ENCODE data around the gene ZKSCAN8. TPM values are rescaled to one million over a fixed set of nuclear protein-coding genes. Genes with fewer than 3 reads are reported as not detected.
A peak's percentile ranks its signal among the peaks of the same experiment; 100 is the strongest.

The ZKSCAN8 gene
- total RNA-seq, 3 donors from 2014 or later (not counting 1 experiment from before 2014, with no cell fraction given) = 38.0 to 42.5 (median 39.2) TPM

GRCh38 chr6:28136585-28137504, 4.8 kb upstream of the ZKSCAN8 start:
- intact Hi-C loops (cut with micrococcal nuclease) = loop anchor here (1.0 to 5.0 kb wide), 5 partner anchors 13 to 220 kb away; partner anchors contain the start of genes ZNF165, ZSCAN16 and ZSCAN31

GRCh38 chr6:28137505-28137981, 4.1 kb upstream of the ZKSCAN8 start:
- no peaks in the 10 kb centered on the region for H3K27me3 ChIP-seq (ENCODE audit: control insufficient read depth, insufficient read depth, low read length)
- peak overlapping the region; percentile 97 for H3K4me3 Mint-ChIP-seq
- H3K27me3 Mint-ChIP-seq (ENCODE audit: low read depth in 2 of 2) = no peaks in the 10 kb centered on the region
- H3K9me3 Mint-ChIP-seq = no peaks in the 10 kb centered on the region
- H3K9me3 ChIP-seq (ENCODE audit: control insufficient read depth, insufficient read depth, low read length) = no peaks in the 10 kb centered on the region
- ATAC-seq (peak; percentile 38 to 61 (median 51)), DNase-seq (peak in 1 of 2 donors; percentile 85)
- H3K4me1 ChIP-seq (ENCODE audit: control insufficient read depth, insufficient read depth, low read length) = peaks cover 16% of the 10 kb centered on the region
- intact Hi-C loops (cut with micrococcal nuclease) = loop anchor here (1.0 to 5.0 kb wide), 4 partner anchors 35 to 219 kb away; partner anchors contain the start of genes ZNF165 and ZSCAN31
- H3K4me3 ChIP-seq (ENCODE audit: low read length) = peak overlapping the region; percentile 88
- peaks cover 4% of the 10 kb centered on the region for H3K36me3 ChIP-seq (ENCODE audit: control insufficient read depth, insufficient read depth, low read length)
- peaks cover 69 to 81% of the 10 kb centered on the region in 2 donors for H3K4me1 Mint-ChIP-seq
- H3K27ac ChIP-seq (ENCODE audit: low read length) = peak overlapping the region; percentile 95
- TF ChIP-seq CTCF (IDR thresholded peaks at IDR 0.05) = no peak
- no peaks in the 10 kb centered on the region for H3K36me3 Mint-ChIP-seq
- 0% methylated on average over 6 of the region's 6 CpGs for WGBS (ENCODE audit: insufficient coverage)
- peak overlapping the region; percentile 99 to 100 for H3K27ac Mint-ChIP-seq

More at GRCh38 chr6:28136585-28137504, 4.8 kb upstream of the ZKSCAN8 start:
- Histone ChIP-seq H3K9me3 (ENCODE audit: control insufficient read depth, insufficient read depth, low read length) (no peaks in the 10 kb centered on the region), H3K36me3 (ENCODE audit: control insufficient read depth, insufficient read depth, low read length) (peaks cover 4% of the 10 kb centered on the region), H3K27me3 (ENCODE audit: control insufficient read depth, insufficient read depth, low read length) (no peaks in the 10 kb centered on the region), H3K4me1 (ENCODE audit: control insufficient read depth, insufficient read depth, low read length) (peaks cover 16% of the 10 kb centered on the region), H3K4me3 (ENCODE audit: low read length) (peak overlapping the region; percentile 88), H3K27ac (ENCODE audit: low read length) (peak overlapping the region; percentile 95)
- DNase-seq = peak; percentile 75 to 88
- WGBS (ENCODE audit: insufficient coverage) = under 1% methylated on average over 58 of the region's 58 CpGs
- TF ChIP-seq CTCF (IDR thresholded peaks at IDR 0.05) = no peak
- Mint-ChIP-seq H3K36me3 (no peaks in the 10 kb centered on the region), H3K4me1 (peaks cover 64 to 75% of the 10 kb centered on the region in 2 donors), H3K9me3 (no peaks in the 10 kb centered on the region), H3K27me3 (ENCODE audit: low read depth in 2 of 2) (no peaks in the 10 kb centered on the region), H3K27ac (peak overlapping the region; percentile 99 to 100), H3K4me3 (peak overlapping the region; percentile 97)
- peak; percentile 62 to 77 (median 75) for ATAC-seq

GRCh38 chr6:28139860-28140543, 1.7 kb upstream of the ZKSCAN8 start:
- H3K4me3 Mint-ChIP-seq = peak overlapping the region; percentile 97
- peaks cover 70 to 73% of the 10 kb centered on the region in 2 donors for H3K4me1 Mint-ChIP-seq
- DNase-seq = peak in 1 of 2 donors; percentile 37

More at GRCh38 chr6:28139860-28140543, 1.7 kb upstream of the ZKSCAN8 start:
- Histone ChIP-seq H3K27me3 (ENCODE audit: control insufficient read depth, insufficient read depth, low read length) (no peaks in the 10 kb centered on the region), H3K4me3 (ENCODE audit: low read length) (peak overlapping the region; percentile 13), H3K27ac (ENCODE audit: low read length) (peak overlapping the region; percentile 23), H3K9me3 (ENCODE audit: control insufficient read depth, insufficient read depth, low read length) (no peaks in the 10 kb centered on the region), H3K36me3 (ENCODE audit: control insufficient read depth, insufficient read depth, low read length) (peaks cover 4% of the 10 kb centered on the region), H3K4me1 (ENCODE audit: control insufficient read depth, insufficient read depth, low read length) (peaks cover 16% of the 10 kb centered on the region)
- Mint-ChIP-seq H3K27ac (peak overlapping the region; percentile 84 to 94), H3K9me3 (no peaks in the 10 kb centered on the region), H3K36me3 (no peaks in the 10 kb centered on the region), H3K27me3 (ENCODE audit: low read depth in 2 of 2) (no peaks in the 10 kb centered on the region)
- WGBS (ENCODE audit: insufficient coverage) = 50% methylated on average over 8 of the region's 9 CpGs
- ATAC-seq = no peak
- intact Hi-C loops (cut with micrococcal nuclease) = loop anchor here (5.0 kb wide), 4 partner anchors 38 to 257 kb away; partner anchors contain the start of genes ZKSCAN4, ZSCAN12 and ZSCAN31
- TF ChIP-seq CTCF (IDR thresholded peaks at IDR 0.05) = no peak
